Endothelial cell of hepatic sinusoid (primary cell): ENCODE data around the gene EIPR1.
"Not testable (repeated sequence)": the region's sequence is repeated elsewhere in the genome, so short reads cannot be mapped to it uniquely, and the experiment has no call there.

Source experiments
- in situ Hi-C: cut with HindIII; loops from 2 replicates; pipeline ENCODE4 v1.10.0; 2017; ENCODE audit warnings: low sequenced_read_pairs

Gene EIPR1

DNA sequence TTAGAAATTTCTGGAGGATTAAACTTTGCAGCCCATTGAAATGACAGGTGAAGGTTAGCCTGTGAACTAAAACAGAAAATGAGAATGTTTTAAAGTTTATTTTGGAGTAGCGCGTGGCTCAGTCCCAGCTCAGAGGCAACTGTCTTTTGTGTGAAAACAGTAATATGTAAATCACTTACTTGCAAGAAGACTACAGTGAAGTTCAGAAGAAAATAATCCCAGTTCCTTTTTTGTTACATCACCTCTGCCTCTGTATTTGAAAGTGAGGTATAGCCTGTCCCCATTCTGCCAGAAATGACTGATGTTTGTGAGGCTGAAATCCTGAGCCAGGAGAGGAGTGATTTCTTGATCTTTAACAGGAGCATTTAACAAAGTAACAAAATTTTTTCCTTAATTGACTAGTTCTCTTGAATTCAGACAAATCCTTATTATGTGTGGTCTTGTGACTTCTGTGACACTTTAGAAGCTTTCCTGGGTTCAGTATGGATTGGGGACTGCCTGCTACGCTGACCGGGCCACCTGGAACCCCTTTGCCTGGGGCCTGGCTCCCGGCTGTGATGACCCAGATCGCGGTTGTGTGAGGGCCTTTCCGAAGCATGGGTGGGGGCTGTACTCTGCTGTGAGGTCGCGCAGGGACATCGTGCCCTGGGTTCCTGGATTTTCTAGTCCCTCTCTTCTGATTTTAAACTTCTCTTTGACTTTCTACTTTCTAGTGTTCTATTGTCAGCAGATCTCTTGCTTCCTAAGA lies 26.1 kb upstream of the EIPR1 start:
- in situ Hi-C loops: no loop called here

DNA sequence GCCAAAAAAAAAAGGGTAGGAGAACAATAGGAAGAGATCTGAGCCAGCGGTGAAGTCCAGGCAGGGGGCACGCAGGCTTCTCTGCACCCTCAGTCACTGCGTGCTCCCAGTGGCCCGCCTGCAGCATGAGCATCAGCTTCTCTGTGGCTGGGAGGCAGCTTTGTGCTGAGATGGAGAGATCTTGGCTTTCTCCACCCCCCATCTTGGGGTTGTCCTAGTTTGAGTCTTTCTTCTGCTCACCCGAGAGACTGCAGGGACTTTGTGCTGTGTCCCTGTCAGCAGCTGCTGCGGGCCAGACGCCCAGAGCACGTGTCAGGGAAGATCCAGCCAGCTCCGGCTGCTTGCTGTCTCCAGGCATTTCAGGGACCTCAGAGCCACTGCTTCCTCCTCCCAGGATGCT lies 22.2 kb upstream of the EIPR1 start:
- in situ Hi-C loops: no loop called here

DNA sequence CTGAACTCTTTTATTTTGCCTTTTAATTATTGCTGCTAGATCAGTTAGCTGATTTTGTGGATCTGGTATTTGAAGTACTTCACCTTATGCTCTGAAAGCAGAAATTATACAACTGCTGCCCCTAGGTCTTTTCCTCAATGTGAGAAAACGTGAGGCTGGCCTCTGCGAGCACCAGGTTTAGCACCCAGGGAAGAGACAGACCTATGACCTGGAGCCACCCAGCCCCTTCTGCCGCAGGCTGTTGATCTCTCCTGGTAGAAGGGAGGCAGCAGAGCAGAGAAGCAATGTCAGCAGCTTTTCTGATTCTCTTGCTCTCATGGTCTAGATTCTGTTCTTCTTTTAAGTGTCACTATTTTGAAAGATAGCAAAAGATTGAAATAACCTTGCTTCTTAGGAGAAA lies 21.8 kb upstream of the EIPR1 start:
- in situ Hi-C loops: no loop called here

DNA sequence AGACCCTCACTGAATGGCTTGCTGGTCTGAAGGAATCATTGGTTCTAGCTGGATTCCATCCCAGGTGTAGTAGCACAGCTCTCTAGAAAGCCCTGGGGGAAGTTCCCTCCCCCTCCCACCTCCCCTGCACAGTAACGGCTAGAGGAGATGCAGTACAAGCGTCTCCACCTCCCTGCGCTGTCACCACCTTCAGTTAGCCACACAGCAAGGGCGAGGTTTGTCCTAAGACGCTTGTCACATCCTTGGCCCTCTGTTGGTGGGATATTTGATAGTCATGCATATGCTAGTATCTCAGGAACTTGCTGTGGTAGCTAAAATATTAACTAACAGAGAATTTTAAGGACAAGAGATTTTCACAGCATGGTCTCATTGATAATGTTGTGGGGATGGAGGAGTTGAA lies 21.2 kb upstream of the EIPR1 start:
- in situ Hi-C loops: no loop called here

DNA sequence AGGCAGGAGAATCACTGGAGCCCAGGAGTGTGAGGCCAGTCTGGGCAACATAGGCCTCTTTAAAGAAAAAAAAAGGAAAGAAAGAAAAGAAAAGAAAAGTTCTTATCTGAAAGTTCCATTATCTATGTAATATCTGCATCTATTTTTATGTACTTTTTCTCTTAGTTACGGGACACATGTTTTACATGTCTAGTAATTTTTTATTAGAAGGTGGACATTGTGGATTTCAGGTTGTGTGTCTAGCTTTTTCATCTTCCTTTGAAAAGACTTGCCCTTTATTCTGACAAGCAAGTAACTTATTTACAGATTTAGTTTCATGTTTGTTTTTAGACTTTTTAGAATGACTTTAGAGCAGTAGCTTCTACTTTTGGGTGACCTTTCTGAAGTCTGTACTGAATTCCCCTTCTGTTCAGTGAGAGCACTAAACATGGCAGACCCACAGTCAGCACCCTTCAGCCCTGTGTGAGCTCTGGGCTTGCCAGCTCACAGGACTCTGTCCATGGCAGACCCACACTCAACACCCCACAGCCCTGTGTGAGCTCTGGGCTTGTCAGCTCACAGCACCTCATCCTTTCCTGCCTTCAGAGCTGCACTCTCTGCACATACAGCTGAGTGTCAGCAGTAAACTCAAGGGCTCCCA lies 19.4 kb upstream of the EIPR1 start:
- in situ Hi-C loops: no loop called here

DNA sequence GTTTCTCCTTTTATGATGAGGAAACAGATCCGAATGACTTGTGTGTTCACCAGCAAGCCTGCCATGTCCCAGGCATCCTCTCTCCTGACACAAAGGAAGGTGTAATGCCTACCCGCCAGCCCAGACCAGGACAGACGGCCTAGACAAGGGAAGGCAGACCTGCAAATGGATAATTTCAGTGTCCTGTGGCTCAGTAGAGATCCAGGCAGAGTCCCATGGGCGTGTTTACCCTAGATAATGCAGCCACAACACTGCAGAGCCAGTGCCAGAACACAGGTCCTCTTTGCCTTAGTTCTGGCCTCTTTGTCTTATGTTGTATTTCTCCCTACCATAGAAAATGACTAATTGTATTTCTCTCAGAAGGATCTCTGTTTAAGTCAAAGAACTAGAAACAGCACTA lies 14.6 kb upstream of the EIPR1 start:
- in situ Hi-C loops: no loop called here

DNA sequence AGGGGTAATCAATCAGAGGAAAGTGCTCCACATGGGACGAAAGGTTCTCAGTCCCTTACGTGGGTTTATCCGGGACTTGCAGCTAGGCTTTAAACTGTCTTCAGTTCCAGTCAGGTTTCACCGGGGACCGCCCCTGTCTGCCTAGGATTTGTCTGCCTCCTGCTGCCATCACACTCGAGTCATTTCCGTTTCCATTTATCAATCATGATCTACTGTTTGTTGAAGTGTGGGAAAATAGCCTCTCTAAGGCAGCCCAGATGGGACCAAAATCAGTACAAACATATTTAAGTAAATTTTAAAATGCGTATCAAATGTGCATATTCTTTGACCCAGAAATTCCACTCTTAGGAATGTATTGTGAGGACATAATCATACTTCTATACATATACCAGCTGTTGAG lies 12.4 kb upstream of the EIPR1 start:
- in situ Hi-C loops: no loop called here

DNA sequence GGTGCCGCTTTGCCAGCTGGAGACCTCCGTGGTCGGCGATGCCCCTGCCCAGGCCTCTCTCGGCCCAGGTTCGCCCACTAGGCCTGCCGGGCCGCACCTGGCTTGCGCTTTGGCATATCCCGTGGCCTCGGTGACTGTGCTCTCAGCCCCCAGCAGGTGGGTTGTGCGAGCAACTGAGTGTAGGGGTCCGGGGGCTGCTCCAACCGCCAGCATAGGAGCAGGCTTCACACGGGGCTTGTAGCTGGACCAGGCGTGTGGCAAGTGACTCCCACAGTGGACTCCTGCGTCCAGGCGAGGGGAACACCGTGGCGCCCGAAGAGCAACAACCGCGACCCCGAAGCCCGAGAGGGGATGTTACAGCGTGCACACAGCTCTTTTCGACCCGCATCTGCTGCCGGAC lies 11.6 kb upstream of the EIPR1 start:
- in situ Hi-C loops: no loop called here

DNA sequence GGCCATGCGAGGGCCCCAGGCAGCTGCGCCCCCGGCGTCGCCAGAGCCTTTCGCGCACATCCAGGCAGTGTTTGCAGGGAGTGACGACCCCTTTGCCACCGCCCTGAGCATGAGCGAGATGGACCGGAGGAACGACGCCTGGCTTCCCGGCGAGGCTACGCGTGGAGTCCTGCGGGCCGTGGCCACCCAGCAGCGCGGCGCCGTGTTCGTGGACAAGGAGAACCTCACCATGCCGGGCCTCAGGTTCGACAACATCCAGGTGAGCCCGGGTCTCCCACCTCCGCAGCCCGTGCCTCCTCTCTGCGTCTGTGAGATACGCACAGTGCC lies 10.8 kb upstream of the EIPR1 start:
- in situ Hi-C loops: no loop called here

DNA sequence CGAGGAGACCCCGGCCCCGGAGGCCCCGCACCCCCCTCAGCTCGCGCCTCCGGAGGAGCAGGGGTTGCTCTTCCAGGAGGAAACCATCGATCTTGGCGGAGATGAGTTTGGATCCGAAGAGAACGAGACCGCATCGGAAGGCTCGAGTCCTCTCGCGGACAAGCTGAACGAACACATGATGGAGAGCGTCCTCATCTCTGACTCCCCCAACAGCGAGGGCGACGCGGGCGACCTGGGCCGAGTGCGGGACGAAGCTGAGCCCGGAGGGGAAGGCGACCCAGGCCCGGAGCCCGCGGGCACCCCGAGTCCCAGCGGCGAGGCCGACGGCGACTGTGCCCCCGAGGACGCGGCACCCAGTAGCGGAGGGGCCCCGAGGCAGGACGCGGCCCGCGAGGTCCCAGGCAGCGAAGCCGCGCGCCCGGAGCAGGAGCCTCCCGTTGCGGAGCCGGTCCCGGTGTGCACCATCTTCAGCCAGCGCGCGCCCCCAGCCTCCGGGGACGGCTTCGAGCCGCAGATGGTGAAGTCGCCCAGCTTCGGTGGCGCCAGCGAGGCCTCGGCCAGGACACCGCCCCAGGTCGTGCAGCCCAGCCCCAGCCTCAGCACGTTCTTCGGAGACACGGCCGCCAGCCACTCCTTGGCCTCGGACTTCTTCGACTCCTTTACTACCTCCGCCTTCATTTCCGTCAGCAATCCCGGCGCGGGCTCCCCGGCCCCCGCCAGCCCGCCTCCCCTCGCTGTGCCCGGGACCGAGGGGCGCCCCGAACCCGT lies 10.2 kb upstream of the EIPR1 start:
- in situ Hi-C loops: no loop called here

DNA sequence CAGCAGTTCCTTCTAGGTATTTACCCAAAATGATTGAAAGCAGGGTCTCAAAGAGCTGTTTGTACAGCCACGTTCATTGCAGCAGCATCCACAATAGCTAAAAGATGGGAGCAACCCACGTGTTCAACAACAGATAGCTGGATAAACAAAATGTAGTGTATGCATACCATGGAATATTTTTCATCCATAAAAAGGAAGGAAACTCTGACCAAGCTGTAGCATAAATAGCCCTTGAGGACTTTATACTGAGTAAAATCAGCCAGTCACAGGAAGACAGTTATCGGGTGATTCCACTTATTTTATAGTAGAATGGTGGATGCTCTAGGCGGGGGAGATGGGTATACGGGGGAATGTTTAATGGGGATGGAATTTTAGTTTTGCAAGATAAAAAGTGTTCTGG lies 9.4 kb upstream of the EIPR1 start:
- in situ Hi-C loops: no loop called here

DNA sequence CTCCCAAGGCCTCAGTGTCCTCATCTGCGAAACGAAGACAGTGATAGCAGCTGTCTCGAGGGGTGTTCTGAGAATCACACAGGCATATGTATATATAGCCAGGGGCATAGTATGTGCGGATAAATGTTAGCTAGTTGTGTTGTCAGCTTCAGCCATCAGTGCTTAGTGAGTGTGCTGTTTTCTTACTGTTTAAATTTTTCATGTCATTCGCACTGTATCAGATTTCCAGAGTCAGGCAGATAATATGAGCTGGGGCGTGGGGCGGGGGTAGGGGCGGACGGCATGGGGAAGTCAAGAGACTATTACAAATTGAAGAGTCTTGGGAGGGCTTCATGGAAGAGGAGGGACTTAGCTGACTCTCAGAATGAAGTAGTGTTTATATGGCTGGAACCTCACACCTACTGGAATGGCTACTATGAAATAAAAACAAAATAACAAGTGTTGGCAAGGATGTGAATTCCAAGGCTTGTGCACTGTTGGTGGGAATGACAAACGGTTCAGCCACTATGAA lies 8.9 kb upstream of the EIPR1 start:
- in situ Hi-C loops: no loop called here

DNA sequence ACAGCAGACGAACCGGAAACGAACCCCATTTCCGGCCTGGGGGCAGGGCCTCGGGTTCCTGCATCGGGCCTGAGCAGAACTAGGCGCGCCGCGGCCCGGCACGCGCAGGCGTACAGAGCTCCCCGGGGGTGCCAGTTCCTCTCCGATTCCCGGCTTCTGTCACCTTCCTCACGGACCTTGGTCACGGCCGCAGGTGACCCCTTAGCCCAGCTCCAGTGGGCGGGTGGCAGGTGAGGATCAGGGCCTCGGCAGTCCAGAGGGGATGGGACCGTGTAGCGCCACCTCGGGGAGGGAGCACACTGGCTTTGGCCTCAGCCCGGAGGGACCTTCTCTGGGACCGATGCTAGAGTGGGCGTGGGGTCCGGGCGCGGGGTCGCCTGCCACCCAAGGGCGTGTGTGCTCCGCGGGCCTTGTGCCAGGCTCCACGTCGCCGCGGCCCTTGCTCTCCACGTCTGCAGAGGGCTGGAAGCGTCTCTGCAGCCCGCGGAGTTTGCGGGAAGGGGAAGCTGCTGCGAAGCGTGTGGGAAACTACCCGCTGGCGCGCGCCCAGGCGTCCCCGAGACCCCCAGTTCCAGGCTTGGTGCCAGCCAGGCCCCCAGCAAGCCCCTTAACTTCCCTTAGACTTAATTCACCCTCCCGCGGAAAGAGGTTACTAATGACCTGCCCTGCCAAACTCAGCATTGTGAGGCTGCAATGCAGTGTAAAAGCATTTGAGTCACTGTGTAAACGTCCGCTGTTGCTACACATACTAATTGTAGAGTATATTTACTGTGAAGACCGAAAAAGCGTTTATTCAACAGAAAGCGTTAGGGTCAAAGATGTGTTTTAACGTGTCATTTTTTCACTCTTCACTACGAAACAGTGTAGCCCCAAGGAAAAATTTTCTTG lies 2.3 kb upstream of the EIPR1 start, which contains the start of gene TRAPPC12:
TRAPPC12 (plus strand) TSS at position 48 of the 888 bp plus-strand sequence. CDS start 7,930 bp downstream, outside the sequence.
- in situ Hi-C loops: no loop called here

DNA sequence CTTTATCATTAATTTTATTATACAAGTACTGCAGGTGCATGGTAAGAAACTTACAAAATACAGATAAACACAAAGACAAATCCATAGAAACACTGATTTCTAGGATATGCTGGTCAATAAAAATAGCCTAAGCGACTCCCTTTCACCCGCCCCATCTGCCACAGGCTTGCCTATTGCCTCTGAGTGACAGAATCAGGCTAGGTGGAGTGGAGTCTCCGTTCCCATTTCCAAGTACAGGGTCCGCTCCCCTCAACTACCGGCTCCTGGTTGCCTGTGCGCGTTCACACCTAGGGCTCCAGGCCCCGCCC lies 1.7 kb upstream of the EIPR1 start:
- in situ Hi-C loops: no loop called here

DNA sequence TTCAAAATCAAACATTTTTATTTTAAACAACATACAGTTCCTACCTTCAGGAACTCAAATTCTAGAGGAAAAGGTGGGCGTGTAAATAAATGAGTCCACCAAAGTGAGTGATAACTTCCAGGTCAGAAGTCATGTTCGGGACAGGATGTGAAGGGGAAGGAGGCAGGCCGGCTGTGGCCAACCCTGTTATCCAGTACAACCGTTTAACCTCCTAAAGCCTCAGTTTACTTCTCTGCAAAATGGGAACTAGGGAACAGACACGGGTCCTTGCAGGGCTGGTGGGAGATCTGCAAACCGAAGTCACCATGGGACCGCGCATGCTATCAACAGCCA lies 373 bp downstream of the EIPR1 start:
- in situ Hi-C loops: no loop called here

DNA sequence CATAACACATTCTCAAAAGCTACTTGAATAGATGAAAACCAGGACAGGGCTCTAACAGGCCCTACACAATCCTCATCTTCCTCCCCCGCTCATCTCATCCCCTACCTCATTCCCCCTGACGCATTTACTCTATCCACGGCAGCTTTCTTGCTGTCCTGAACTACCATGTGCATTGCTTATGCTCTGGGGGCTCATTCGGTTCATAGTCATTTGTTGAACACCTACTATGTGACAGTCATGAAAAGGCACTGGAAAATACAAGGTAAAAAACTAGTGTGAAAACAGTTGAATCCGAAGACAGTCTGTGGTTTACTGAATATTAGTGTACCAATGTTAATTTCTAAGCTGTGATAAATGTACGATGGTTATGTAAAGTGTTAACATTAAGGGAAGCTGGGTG lies 797 bp downstream of the EIPR1 start:
- in situ Hi-C loops: no loop called here

DNA sequence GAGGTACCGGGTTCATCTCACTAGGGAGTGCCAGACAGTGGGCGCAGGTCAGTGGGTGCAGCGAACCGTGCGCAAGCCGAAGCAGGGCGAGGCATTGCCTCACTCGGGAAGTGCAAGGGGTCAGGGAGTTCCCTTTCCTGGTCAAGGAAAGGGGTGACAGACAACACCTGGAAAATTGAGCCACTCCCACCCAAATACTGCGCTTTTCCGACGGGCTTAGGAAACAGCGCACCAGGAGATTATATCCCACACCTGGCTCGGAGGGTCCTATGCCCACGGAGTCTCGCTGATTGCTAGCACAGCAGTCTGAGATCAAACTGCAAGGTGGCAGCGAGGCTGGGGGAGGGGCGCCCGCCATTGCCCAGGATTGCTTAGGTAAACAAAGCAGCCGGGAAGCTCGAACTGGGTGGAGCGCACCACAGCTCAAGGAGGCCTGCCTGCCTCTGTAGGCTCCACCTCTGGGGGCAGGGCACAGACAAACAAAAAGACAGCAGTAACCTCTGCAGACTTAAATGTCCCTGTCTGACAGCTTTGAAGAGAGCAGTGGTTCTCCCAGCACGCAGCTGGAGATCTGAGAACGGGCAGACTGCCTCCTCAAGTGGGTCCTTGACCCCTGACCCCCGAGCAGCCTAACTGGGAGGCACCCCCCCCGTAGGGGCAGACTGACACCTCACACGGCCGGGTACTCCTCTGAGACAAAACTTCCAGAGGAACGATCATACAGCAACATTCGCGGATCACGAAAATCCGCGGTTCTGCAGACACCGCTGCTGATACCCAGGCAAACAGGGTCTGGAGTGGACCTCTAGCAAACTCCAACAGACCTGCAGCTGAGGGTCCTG lies 8.1 kb downstream of the EIPR1 start:
- in situ Hi-C loops: not testable (repeated sequence)

DNA sequence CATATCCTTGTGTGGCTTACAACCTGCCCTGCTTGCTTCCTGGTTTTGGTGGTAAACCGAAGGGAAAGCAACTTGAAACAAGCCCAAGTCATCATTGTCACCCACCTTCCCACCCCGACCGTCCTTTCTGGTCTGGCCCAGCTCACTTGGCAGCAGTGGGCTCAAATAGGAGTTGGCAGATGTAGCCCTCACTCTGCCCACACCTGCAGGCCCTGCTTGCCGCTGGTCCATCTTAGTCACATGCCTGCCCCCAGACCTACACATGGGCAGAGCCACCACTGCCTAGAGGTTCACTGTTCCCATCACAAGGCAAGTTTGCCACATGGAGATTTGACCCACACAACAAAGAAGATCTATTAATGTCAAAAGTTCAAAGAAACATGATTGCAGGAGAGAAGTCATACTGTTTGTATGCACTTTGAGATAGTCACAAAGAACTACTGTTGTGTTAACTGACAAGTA lies 9.3 kb downstream of the EIPR1 start:
- in situ Hi-C loops: no loop called here

DNA sequence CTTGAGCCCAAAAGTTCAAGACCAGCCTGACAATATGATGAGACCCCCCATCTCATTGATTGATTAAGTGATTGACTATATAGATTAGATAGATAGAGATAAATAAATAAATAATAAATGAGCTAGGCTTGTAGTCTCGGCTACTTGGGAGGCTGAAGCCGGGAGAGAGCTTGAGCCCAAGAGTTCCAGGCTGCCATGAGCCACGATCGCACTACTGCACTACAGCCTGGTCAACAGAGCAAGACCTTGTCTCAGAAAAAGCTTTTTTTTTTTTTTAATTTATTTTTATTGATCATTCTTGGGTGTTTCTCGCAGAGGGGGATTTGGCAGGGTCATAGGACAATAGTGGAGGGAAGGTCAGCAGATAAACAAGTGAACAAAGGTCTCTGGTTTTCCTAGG lies 12.4 kb downstream of the EIPR1 start:
- in situ Hi-C loops: no loop called here
